SH-SY5Y (cell line): ENCODE measurements around the gene GLOD5.

Experiments
- GATA2 ChIP-seq: IDR thresholded peaks from 2 replicates; pipeline ENCODE4 v1.6.1; 2011; ENCODE audit warnings: mild to moderate bottlenecking, low read depth, low read length
- GATA3 ChIP-seq: IDR thresholded peaks from 2 replicates; pipeline ENCODE4 v1.6.1; 2011; ENCODE audit warnings: low read depth, mild to moderate bottlenecking, low read length, moderate library complexity

DNA sequence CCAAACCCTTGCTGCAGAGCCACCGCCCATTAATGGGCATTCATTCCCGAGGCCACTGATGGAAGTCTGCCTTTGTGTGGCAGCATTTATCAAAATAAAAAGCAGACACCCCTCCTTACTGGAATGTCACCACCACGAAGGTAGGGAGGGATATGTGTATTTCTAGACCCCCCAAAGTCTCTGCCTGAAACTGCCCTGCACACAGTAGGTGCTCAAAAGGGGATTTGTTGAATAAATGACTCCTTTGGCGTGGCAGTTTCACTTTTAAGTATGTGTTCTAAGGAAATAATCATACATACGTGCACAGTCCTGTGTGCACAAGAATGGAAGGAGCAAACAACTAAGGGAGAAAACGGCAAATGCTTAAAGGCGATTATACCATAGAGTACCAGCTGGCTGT is 23.6 kb upstream of the GLOD5 start:
- TF ChIP-seq GATA3 (no peak), GATA2 (no peak)
